ENCODE data around the gene ZFHX3. TPM values are rescaled to one million over a fixed set of nuclear protein-coding genes. Genes with fewer than 3 reads are reported as not detected.

Gene ZFHX3
- total and polyA plus RNA-seq, 10 of the 15 experiments (the other 5 are each of a cell fraction or from before 2014, with no cell fraction given): 0.68 to 8.6 (median 2.0) TPM

- Histone ChIP-seq H4K20me1 (ENCODE audit: control insufficient read depth, insufficient read depth) (no peaks in the 10 kb centered on the region), H3K9ac (ENCODE audit: control insufficient read depth, insufficient read depth, low read length) (no peak overlapping the region), H3K4me3 (no peak overlapping the region), H3K27ac (ENCODE audit: control insufficient read depth, insufficient read depth) (no peak overlapping the region), H3K4me1 (ENCODE audit: control insufficient read depth, insufficient read depth, low read length) (peaks cover 8% of the 10 kb centered on the region), H3K27me3 (replicated peaks in 1 of 2; ENCODE audit: control insufficient read depth in 2 of 2, insufficient read depth in 2 of 2, low read length in 1 of 2) (no peaks in the 10 kb centered on the region), H3K79me2 (ENCODE audit: control insufficient read depth, insufficient read depth, low read length) (no peaks in the 10 kb centered on the region), H3K9me3 (replicated peaks; ENCODE audit: control insufficient read depth, insufficient read depth, low read length) (no peaks in the 10 kb centered on the region), H3K4me2 (ENCODE audit: control insufficient read depth, insufficient read depth) (no peak overlapping the region), H2AFZ (ENCODE audit: control insufficient read depth, low read depth, low read length) (no peak overlapping the region), H3K36me3 (ENCODE audit: control insufficient read depth in 2 of 2, insufficient read depth in 2 of 2, low read length in 1 of 2) (no peaks in the 10 kb centered on the region; a peak in 2 of 4 replicates)
- no peak for DNase-seq (ENCODE audit: low read depth, low spot score)
- in situ Hi-C loops (cut with MboI) (no loop called here), intact Hi-C loops (cut with micrococcal nuclease; ENCODE audit: unreplicated experiment) (loop anchor here (1.0 to 10.0 kb wide), 4 partner anchors 168 to 364 kb away; no protein-coding TSS in a partner anchor)
- CTCF ChIA-PET: interaction anchor here (0.6 to 4.5 kb wide), 93 partner anchors 9 to 1202 kb away, joined by 3 to 69 read pairs (median 4); partner anchors contain the start of gene ZFHX3
- RAD21 ChIA-PET (ENCODE audit: unreplicated experiment): interaction anchor here (0.5 to 2.3 kb wide), 39 partner anchors 8 to 1124 kb away, joined by 3 to 24 read pairs (median 4); partner anchors contain the start of gene ZFHX3
- POLR2A ChIA-PET: interaction anchor here (0.6 to 1.2 kb wide), 2 partner anchors 24 kb away, joined by 3 to 4 read pairs; no protein-coding TSS in a partner anchor
- peak; percentile 96 for ATAC-seq
- SMC1A ChIA-PET (ENCODE audit: uncharacterized antibody, unreplicated experiment): interaction anchor here (0.6 to 3.3 kb wide), 37 partner anchors 8 to 1041 kb away, joined by 3 to 33 read pairs (median 4); partner anchors contain the start of gene ZFHX3
- peak; percentile 44 for FAIRE-seq
- no TSS peak for BruUV-seq (replicated peaks)
- 52% methylated on average over 13 of the region's 13 CpGs for WGBS (ENCODE audit: insufficient coverage, insufficient replicate concordance, low lambda C conversion rate, missing lambda C conversion rate)
- TF ChIP-seq TCF3 (IDR thresholded peaks at IDR 0.05; ENCODE audit: borderline replicate concordance, insufficient read depth, low read depth, low read length) (peak; percentile 67; the same call in 1 of the 2 replicates), NFYA (IDR thresholded peaks at IDR 0.05; ENCODE audit: borderline replicate concordance, low read depth, low read length) (no peak), EED (IDR thresholded peaks at IDR 0.05; ENCODE audit: low read depth) (peak; percentile 46; the same call in 1 of the 2 replicates), RAD21 (IDR thresholded peaks at IDR 0.05; ENCODE audit: insufficient read depth, low read depth, low read length) (peak; percentile 96), CBX5 (IDR thresholded peaks at IDR 0.05; ENCODE audit: low read depth) (no peak), CTCF (IDR thresholded peaks at IDR 0.05 in 2 of 3, conservative IDR thresholded peaks at IDR 0.05 in 1 of 3; ENCODE audit: control insufficient read depth in 2 of 3, extremely low read depth in 1 of 3, insufficient read depth in 1 of 3, low read depth in 3 of 3, low read length in 3 of 3) (peak; percentile 95 to 100 (median 99); a peak in 5 of 6 replicates), TCF12 (IDR thresholded peaks at IDR 0.05; ENCODE audit: low read depth, low read length) (peak; percentile 71), MXI1 (IDR thresholded peaks at IDR 0.05; ENCODE audit: low read depth, low read length) (0 out of 2 replicates have a peak, but pooled peaks have one; percentile 28), BACH1 (IDR thresholded peaks at IDR 0.05; ENCODE audit: borderline replicate concordance) (no peak), YY1 (IDR thresholded peaks at IDR 0.05; ENCODE audit: low read depth, low read length) (0 out of 2 replicates have a peak, but pooled peaks have one; percentile 63), SMC3 (IDR thresholded peaks at IDR 0.05; ENCODE audit: borderline replicate concordance, low read length) (peak; percentile 87), ZNF274 (IDR thresholded peaks at IDR 0.05; ENCODE audit: insufficient read depth, insufficient read length) (no peak), NFYB (IDR thresholded peaks at IDR 0.05; ENCODE audit: insufficient read depth, low read depth, low read length) (no peak), POU2F2 (IDR thresholded peaks at IDR 0.05; ENCODE audit: borderline replicate concordance, low read depth, low read length) (0 out of 3 replicates have a peak, but pooled peaks have one; percentile 15)
Measured at GRCh38 chr16:72832621-72833248, 215.2 kb downstream of the ZFHX3 start.
